HepG2 (cell line): ENCODE data around the gene DOCK4. TPM values are rescaled to one million over a fixed set of nuclear protein-coding genes. Genes with fewer than 3 reads are reported as not detected.

Experiments
- ATAC-seq: fragments of 200-7000 bp; cut with Tn5 transposase; 3 replicates; pipeline ENCODE4 v1.9.1; 2020; ENCODE audit warnings: mild to moderate bottlenecking, moderate library complexity
- BruUV-seq: library from RNA; stranded (reverse); fragments of 400-500 nt; replicated peaks from 2 replicates; lab custom pipeline; 2021; lab: Mats Ljungman, UMichigan
- CTCF ChIA-PET: fragments of 300-600 bp; formaldehyde crosslinking; extraction: SDS; loops from one replicate; lab custom pipeline; 2021; ENCODE audit warnings: low total read pairs, inconsistent platforms, low intra/inter-chr PET ratio; lab: Yijun Ruan, JAX
- POLR2A ChIA-PET: fragments of 350-600 bp; sonication (Branson Sonifier 250); formaldehyde crosslinking; loops from one replicate; lab custom pipeline; 2020; ENCODE audit warnings: antibody characterized with exemption, inconsistent platforms; lab: Yijun Ruan, JAX
- DNase-seq: peaks from one replicate; pipeline ENCODE4 v3.0.0-alpha.2; 2015; ENCODE audit warnings: low spot score
- FAIRE-seq: peaks from 3 replicates; lab custom pipeline; 2011; peaks lifted over from hg19 to GRCh38; lab: Jason Lieb, UNC
- H2AFZ ChIP-seq: one replicate; pipeline ENCODE4 v1.6.1; 2011; ENCODE audit warnings: low read length, inconsistent platforms
- H3K27ac ChIP-seq: fragments of 300-600 bp; 3 replicates; pipeline ENCODE4 v1.8.0; 2011; ENCODE audit warnings: mixed run types, mild to moderate bottlenecking, mixed read lengths, low read length, inconsistent platforms; ENCODE audit not compliant: insufficient read depth; ENCODE audit errors: extremely low read length
- H3K27me3 ChIP-seq, 2 experiments: fragments of 200-600 bp in 1 of 2; 2 replicates in 1 of 2; 3 replicates in 1 of 2; pipeline versions ENCODE4 v1.6.0 to v1.8.0; 2011; ENCODE audit warnings: low read length in 2 of 2, mild to moderate bottlenecking in 2 of 2, moderate library complexity in 2 of 2, inconsistent platforms in 1 of 2; ENCODE audit not compliant: insufficient read depth in 2 of 2, control insufficient read depth in 1 of 2
- H3K36me3 ChIP-seq, 2 experiments: fragments of 200-600 bp in 1 of 2; replicated peaks in 1 of 2; 2 replicates in 1 of 2; 3 replicates in 1 of 2; pipeline versions ENCODE4 v1.5.1 to v1.8.0; 2011; ENCODE audit warnings: low read length in 2 of 2, inconsistent platforms in 1 of 2; ENCODE audit not compliant: insufficient read depth in 2 of 2, control insufficient read depth in 1 of 2
- H3K4me1 ChIP-seq: 2 replicates; pipeline ENCODE4 v1.5.1; 2012; ENCODE audit warnings: low read length, inconsistent platforms; ENCODE audit not compliant: insufficient read depth
- H3K4me2 ChIP-seq: 2 replicates; pipeline ENCODE4 v1.6.0; 2011; ENCODE audit warnings: low read depth, low read length, inconsistent platforms
- H3K4me3 ChIP-seq, 3 experiments: fragments of 200-600 bp in 1 of 3; sonication (generic), shearing (Covaris generic) in 1 of 3; replicated peaks in 1 of 3; 2 replicates each; pipeline ENCODE4 v1.5.1; 2011 to 2016; ENCODE audit warnings: low read length in 3 of 3, inconsistent platforms in 2 of 3, low read depth in 2 of 3, mild to moderate bottlenecking in 2 of 3, control low read depth in 1 of 3, mixed read lengths in 1 of 3; ENCODE audit not compliant: insufficient read depth in 1 of 3
- H3K79me2 ChIP-seq: one replicate; pipeline ENCODE4 v1.6.1; 2011; ENCODE audit warnings: low read length, inconsistent platforms; ENCODE audit not compliant: insufficient read depth
- H3K9ac ChIP-seq: 2 replicates; pipeline ENCODE4 v1.6.0; 2011; ENCODE audit warnings: mild to moderate bottlenecking, low read depth, low read length, inconsistent platforms; ENCODE audit not compliant: insufficient read depth
- H3K9me3 ChIP-seq: 2 replicates; pipeline ENCODE4 v1.5.1; 2012; ENCODE audit warnings: mild to moderate bottlenecking, low read length
- H4K20me1 ChIP-seq: 2 replicates; pipeline ENCODE4 v1.6.0; 2011; ENCODE audit warnings: inconsistent platforms, mild to moderate bottlenecking, low read length, moderate library complexity; ENCODE audit not compliant: insufficient read depth
- FOSL2 ChIP-seq: sonication (generic); formaldehyde crosslinking; IDR thresholded peaks from 2 replicates; pipeline ENCODE4 v1.4.0; 2020; ENCODE audit warnings: missing genetic modification reagents
- GFI1 ChIP-seq: sonication (generic); formaldehyde crosslinking; IDR thresholded peaks from 2 replicates; pipeline ENCODE4 v1.5.0; 2020; ENCODE audit warnings: missing genetic modification reagents, mild to moderate bottlenecking, borderline replicate concordance
- HHEX ChIP-seq: IDR thresholded peaks from 2 replicates; pipeline ENCODE4 v1.6.1; 2016; ENCODE audit warnings: control low read depth
- MAFG ChIP-seq: sonication (generic); formaldehyde crosslinking; IDR thresholded peaks from 2 replicates; pipeline ENCODE4 v1.5.1; 2020; ENCODE audit warnings: mild to moderate bottlenecking, missing genetic modification reagents
- PITX1 ChIP-seq: sonication (generic); formaldehyde crosslinking; IDR thresholded peaks from 2 replicates; pipeline ENCODE4 v1.5.1; 2020; ENCODE audit warnings: mild to moderate bottlenecking, missing genetic modification reagents
- SRSF1 ChIP-seq: fragments of 200-400 bp; formaldehyde crosslinking; optimal IDR thresholded peaks from 2 replicates; pipeline ENCODE3; 2017; ENCODE audit warnings: mild to moderate bottlenecking, low read depth, low read length, moderate library complexity
- ZC3H13 ChIP-seq: sonication (generic); formaldehyde crosslinking; IDR thresholded peaks from 2 replicates; pipeline ENCODE4 v1.8.1; 2023; ENCODE audit warnings: mild to moderate bottlenecking, missing genetic modification reagents, moderate library complexity
- ZNF274 ChIP-seq: sonication (generic); formaldehyde crosslinking; IDR thresholded peaks from 2 replicates; pipeline ENCODE4 v1.5.1; 2020; ENCODE audit warnings: mild to moderate bottlenecking, missing genetic modification reagents
- ZNF616 ChIP-seq: sonication (generic); formaldehyde crosslinking; IDR thresholded peaks from 2 replicates; pipeline ENCODE4 v1.5.0; 2020; ENCODE audit warnings: low read depth, mild to moderate bottlenecking, missing genetic modification reagents
- ZNF678 ChIP-seq: sonication (generic); formaldehyde crosslinking; IDR thresholded peaks from 2 replicates; pipeline ENCODE4 v1.4.0; 2020; ENCODE audit warnings: mild to moderate bottlenecking, missing genetic modification reagents
- WGBS: methylation state at CpG from one replicate; pipeline ENCODE4 v1.1.6; 2017; ENCODE audit warnings: low lambda C conversion rate; 5-methylcytosine and 5-hydroxymethylcytosine counted together
- in situ Hi-C: cut with HindIII; loops from 2 replicates; pipeline ENCODE4 v1.10.0; 2017; ENCODE audit warnings: low pct_unique_long_range_greater_than_20kb; ENCODE audit not compliant: extremely low pct_ligation_motif_present
- intact Hi-C: fragments of 100-400 bp; cut with micrococcal nuclease; formaldehyde crosslinking; loops from one replicate; pipeline ENCODE4 v1.10.0; 2022; ENCODE audit not compliant: unreplicated experiment
- polyA plus RNA-seq, 8 experiments: library from polyadenylated mRNA; depleted of rRNA in 3 of 8; stranded (reverse) in 7 of 8; unstranded in 1 of 8; fragments of >200 nt; fragmentation: Illumina TruSeq in 4 of 8; extraction: Trizol in 4 of 8; gene quantifications; 2 replicates each; pipeline versions ENCODE4 v1.2.1 to v1.2.3, GENCODE V29; 2011 to 2016; ENCODE audit warnings: low read depth in 4 of 8, missing spikeins in 1 of 8, mixed read lengths in 1 of 8; ENCODE audit not compliant: insufficient read depth in 1 of 8
- total RNA-seq, 5 experiments: library from RNA; depleted of rRNA; stranded (reverse); fragments of >200 nt; fragmentation: Illumina TruSeq; extraction: Trizol; gene quantifications; 2 replicates each; pipeline ENCODE4 v1.2.3, GENCODE V29; 2016; ENCODE audit warnings: low read depth in 1 of 5
- TF ChIP-seq, protein P1 (sequence below): sonication (generic); formaldehyde crosslinking; IDR thresholded peaks from 2 replicates; pipeline ENCODE4 v1.9.0; 2021; ENCODE audit warnings: missing genetic modification reagents, mild to moderate bottlenecking, borderline replicate concordance
- TF ChIP-seq, protein P2 (sequence below): sonication (generic); formaldehyde crosslinking; IDR thresholded peaks from 2 replicates; pipeline ENCODE4 v1.8.0; 2022; ENCODE audit warnings: missing genetic modification reagents, mild to moderate bottlenecking, borderline replicate concordance
- TF ChIP-seq, protein P3 (sequence below): sonication (generic); formaldehyde crosslinking; IDR thresholded peaks from 2 replicates; pipeline ENCODE4 v1.4.0; 2020; ENCODE audit warnings: low read depth, mild to moderate bottlenecking, missing genetic modification reagents
- TF ChIP-seq, protein P4 (sequence below): sonication (generic); formaldehyde crosslinking; IDR thresholded peaks from 2 replicates; pipeline ENCODE4 v1.4.0; 2020; ENCODE audit warnings: missing genetic modification reagents, borderline replicate concordance

DOCK4 gene
- total and polyA plus RNA-seq, 2 of the 13 experiments (the other 11 are each of a cell fraction or from before 2014, with no cell fraction given) = 13.5 to 17.4 TPM

DNA sequence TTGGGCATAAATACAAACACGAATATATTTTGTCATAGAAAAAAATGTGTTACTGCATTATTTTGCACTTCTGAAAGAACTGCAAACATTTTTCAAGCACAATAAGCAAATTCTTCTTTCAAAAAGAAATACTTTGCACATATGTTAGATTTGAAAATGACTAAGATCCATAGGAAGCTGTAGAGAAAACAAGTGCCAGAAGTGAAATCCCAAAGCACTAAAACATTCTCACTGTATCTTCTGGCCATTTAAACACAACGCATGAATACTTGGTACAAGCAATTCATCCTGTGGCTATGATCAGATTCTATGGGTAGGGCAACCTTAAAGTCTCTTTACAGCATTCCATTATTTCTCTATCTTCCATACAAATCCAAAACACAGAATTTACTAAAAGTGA lies 418.5 kb downstream of the DOCK4 start:
- H3K27me3 ChIP-seq = no peaks in the 10 kb centered on the region
- H3K4me1 ChIP-seq = peaks cover 10% of the 10 kb centered on the region
- H3K4me3 ChIP-seq = no peak overlapping the region
- H4K20me1 ChIP-seq = no peaks in the 10 kb centered on the region
- no TSS peak for BruUV-seq
- no peaks in the 10 kb centered on the region for H3K9me3 ChIP-seq
- WGBS = 97% methylated on average over 2 of the region's 2 CpGs
- TF ChIP-seq ZNF274 (CRISPR knock-in tag) (no peak), ZNF678 (no peak), FOSL2 (CRISPR knock-in tag) (no peak), PITX1 (CRISPR knock-in tag) (no peak), SRSF1 (no peak), MAFG (CRISPR knock-in tag) (no peak), HHEX (CRISPR knock-in tag) (no peak), ZC3H13 (CRISPR knock-in tag) (no peak), GFI1 (CRISPR knock-in tag) (no peak), ZNF616 (CRISPR knock-in tag) (no peak)
- TF ChIP-seq, protein P1, sequence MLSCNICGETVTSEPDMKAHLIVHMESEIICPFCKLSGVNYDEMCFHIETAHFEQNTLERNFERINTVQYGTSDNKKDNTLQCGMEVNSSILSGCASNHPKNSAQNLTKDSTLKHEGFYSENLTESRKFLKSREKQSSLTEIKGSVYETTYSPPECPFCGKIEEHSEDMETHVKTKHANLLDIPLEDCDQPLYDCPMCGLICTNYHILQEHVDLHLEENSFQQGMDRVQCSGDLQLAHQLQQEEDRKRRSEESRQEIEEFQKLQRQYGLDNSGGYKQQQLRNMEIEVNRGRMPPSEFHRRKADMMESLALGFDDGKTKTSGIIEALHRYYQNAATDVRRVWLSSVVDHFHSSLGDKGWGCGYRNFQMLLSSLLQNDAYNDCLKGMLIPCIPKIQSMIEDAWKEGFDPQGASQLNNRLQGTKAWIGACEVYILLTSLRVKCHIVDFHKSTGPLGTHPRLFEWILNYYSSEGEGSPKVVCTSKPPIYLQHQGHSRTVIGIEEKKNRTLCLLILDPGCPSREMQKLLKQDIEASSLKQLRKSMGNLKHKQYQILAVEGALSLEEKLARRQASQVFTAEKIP = no peak
- TF ChIP-seq, protein P2, sequence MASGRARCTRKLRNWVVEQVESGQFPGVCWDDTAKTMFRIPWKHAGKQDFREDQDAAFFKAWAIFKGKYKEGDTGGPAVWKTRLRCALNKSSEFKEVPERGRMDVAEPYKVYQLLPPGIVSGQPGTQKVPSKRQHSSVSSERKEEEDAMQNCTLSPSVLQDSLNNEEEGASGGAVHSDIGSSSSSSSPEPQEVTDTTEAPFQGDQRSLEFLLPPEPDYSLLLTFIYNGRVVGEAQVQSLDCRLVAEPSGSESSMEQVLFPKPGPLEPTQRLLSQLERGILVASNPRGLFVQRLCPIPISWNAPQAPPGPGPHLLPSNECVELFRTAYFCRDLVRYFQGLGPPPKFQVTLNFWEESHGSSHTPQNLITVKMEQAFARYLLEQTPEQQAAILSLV (CRISPR knock-in tag) = no peak
- TF ChIP-seq, protein P3, sequence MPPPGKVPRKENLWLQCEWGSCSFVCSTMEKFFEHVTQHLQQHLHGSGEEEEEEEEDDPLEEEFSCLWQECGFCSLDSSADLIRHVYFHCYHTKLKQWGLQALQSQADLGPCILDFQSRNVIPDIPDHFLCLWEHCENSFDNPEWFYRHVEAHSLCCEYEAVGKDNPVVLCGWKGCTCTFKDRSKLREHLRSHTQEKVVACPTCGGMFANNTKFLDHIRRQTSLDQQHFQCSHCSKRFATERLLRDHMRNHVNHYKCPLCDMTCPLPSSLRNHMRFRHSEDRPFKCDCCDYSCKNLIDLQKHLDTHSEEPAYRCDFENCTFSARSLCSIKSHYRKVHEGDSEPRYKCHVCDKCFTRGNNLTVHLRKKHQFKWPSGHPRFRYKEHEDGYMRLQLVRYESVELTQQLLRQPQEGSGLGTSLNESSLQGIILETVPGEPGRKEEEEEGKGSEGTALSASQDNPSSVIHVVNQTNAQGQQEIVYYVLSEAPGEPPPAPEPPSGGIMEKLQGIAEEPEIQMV (CRISPR knock-in tag) = no peak
- TF ChIP-seq, protein P4, sequence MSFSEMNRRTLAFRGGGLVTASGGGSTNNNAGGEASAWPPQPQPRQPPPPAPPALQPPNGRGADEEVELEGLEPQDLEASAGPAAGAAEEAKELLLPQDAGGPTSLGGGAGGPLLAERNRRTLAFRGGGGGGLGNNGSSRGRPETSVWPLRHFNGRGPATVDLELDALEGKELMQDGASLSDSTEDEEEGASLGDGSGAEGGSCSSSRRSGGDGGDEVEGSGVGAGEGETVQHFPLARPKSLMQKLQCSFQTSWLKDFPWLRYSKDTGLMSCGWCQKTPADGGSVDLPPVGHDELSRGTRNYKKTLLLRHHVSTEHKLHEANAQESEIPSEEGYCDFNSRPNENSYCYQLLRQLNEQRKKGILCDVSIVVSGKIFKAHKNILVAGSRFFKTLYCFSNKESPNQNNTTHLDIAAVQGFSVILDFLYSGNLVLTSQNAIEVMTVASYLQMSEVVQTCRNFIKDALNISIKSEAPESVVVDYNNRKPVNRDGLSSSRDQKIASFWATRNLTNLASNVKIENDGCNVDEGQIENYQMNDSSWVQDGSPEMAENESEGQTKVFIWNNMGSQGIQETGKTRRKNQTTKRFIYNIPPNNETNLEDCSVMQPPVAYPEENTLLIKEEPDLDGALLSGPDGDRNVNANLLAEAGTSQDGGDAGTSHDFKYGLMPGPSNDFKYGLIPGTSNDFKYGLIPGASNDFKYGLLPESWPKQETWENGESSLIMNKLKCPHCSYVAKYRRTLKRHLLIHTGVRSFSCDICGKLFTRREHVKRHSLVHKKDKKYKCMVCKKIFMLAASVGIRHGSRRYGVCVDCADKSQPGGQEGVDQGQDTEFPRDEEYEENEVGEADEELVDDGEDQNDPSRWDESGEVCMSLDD = no peak
- H3K36me3 ChIP-seq = peaks cover 0 to 4% of the 10 kb centered on the region in 2 experiments; a peak in 1 of 5 replicates
- DNase-seq (no peak), ATAC-seq (no peak), FAIRE-seq (no peak)
- H2AFZ ChIP-seq = no peak overlapping the region
- H3K9ac ChIP-seq = no peak overlapping the region
- no peaks in the 10 kb centered on the region for H3K79me2 ChIP-seq
- no peak overlapping the region for H3K4me2 ChIP-seq
- CTCF ChIA-PET = no interaction called here
- in situ Hi-C loops (no loop called here), intact Hi-C loops (no loop called here)
- POLR2A ChIA-PET = no interaction called here
- no peak overlapping the region for H3K27ac ChIP-seq
